CD14-positive monocyte (primary cell): ENCODE measurements around the gene CASP10. TPM values are rescaled to one million over a fixed set of nuclear protein-coding genes. Genes with fewer than 3 reads are reported as not detected.
A peak's percentile ranks its signal among the peaks of the same experiment; 100 is the strongest.

ENCODE experiments used
- DNase-seq, 3 donors: peaks; one replicate each; pipeline ENCODE4 v3.0.0-alpha.2; 2011 to 2022
- H2AFZ ChIP-seq: 2 replicates; pipeline ENCODE4 v1.6.0; 2012; ENCODE audit warnings: mild to moderate bottlenecking, low read depth, low read length, inconsistent platforms; ENCODE audit not compliant: insufficient read depth, poor library complexity, severe bottlenecking
- H3K27ac ChIP-seq, 2 donors: 1 replicate in 1 of 2; 2 replicates in 1 of 2; pipeline ENCODE4 v1.5.1; 2012 to 2013; ENCODE audit warnings: low read length in 2 of 2, control low read depth in 1 of 2, inconsistent platforms in 1 of 2, low read depth in 1 of 2, mild to moderate bottlenecking in 1 of 2
- H3K27me3 ChIP-seq, 2 donors: one replicate each; pipeline versions ENCODE4 v1.6.0 to v1.6.1; 2011 to 2013; ENCODE audit warnings: low read length in 2 of 2; ENCODE audit not compliant: control insufficient read depth in 2 of 2, insufficient read depth in 2 of 2
- H3K36me3 ChIP-seq, 2 donors: replicated peaks in 1 of 2; 1 replicate in 1 of 2; 2 replicates in 1 of 2; pipeline versions ENCODE4 v1.5.1 to v1.6.1; 2012 to 2013; ENCODE audit warnings: low read length in 2 of 2, control low read depth in 1 of 2, inconsistent platforms in 1 of 2, mild to moderate bottlenecking in 1 of 2; ENCODE audit not compliant: insufficient read depth in 2 of 2, control insufficient read depth in 1 of 2
- H3K4me1 ChIP-seq, 2 donors: 1 replicate in 1 of 2; 2 replicates in 1 of 2; pipeline versions ENCODE4 v1.5.1 to v1.6.1; 2012 to 2013; ENCODE audit warnings: low read length in 2 of 2, control low read depth in 1 of 2, inconsistent platforms in 1 of 2, mild to moderate bottlenecking in 1 of 2, moderate library complexity in 1 of 2; ENCODE audit not compliant: insufficient read depth in 2 of 2, control insufficient read depth in 1 of 2
- H3K4me2 ChIP-seq: replicated peaks from 2 replicates; pipeline ENCODE3; 2012; ENCODE audit warnings: low read length, moderate library complexity, mild to moderate bottlenecking; ENCODE audit not compliant: poor library complexity, severe bottlenecking; ENCODE audit errors: extremely low read depth
- H3K4me3 ChIP-seq, 3 experiments: fragments of 200-600 bp in 1 of 3; sonication (generic) in 1 of 3; replicated peaks in 1 of 3; 1 replicate in 2 of 3; 2 replicates in 1 of 3; pipeline ENCODE4 v1.5.1; 2011 to 2013; ENCODE audit warnings: low read length in 3 of 3, mild to moderate bottlenecking in 3 of 3, control low read depth in 2 of 3, low read depth in 2 of 3, inconsistent platforms in 1 of 3, moderate library complexity in 1 of 3
- H3K79me2 ChIP-seq: 2 replicates; pipeline ENCODE4 v1.6.0; 2012; ENCODE audit warnings: mild to moderate bottlenecking, control low read depth, inconsistent platforms, low read length, moderate library complexity; ENCODE audit not compliant: insufficient read depth
- H3K9ac ChIP-seq: 2 replicates; pipeline ENCODE4 v1.6.0; 2017; ENCODE audit warnings: low read length, mild to moderate bottlenecking; ENCODE audit not compliant: insufficient read depth, poor library complexity, severe bottlenecking
- H3K9me3 ChIP-seq, 2 donors: replicated peaks in 1 of 2; 1 replicate in 1 of 2; 2 replicates in 1 of 2; pipeline versions ENCODE4 v1.5.1 to v1.6.1; 2012 to 2013; ENCODE audit warnings: low read length in 2 of 2, control low read depth in 1 of 2; ENCODE audit not compliant: control insufficient read depth in 1 of 2, insufficient read depth in 1 of 2
- H4K20me1 ChIP-seq: 2 replicates; pipeline ENCODE4 v1.6.0; 2012; ENCODE audit warnings: mild to moderate bottlenecking, low read length, control low read depth, moderate library complexity; ENCODE audit not compliant: insufficient read depth
- H3K27ac Mint-ChIP-seq, 7 donors: one replicate each; pipeline ENCODE4 v1.8.0; 2020; ENCODE audit warnings: mild to moderate bottlenecking in 7 of 7, mixed read lengths in 7 of 7, moderate library complexity in 6 of 7, inconsistent platforms in 2 of 7
- H3K27me3 Mint-ChIP-seq, 3 donors: one replicate each; pipeline ENCODE4 v1.8.0; 2021 to 2022; ENCODE audit warnings: low read depth in 3 of 3, mild to moderate bottlenecking in 3 of 3, mixed read lengths in 3 of 3, moderate library complexity in 3 of 3, inconsistent platforms in 1 of 3
- H3K36me3 Mint-ChIP-seq, 2 donors: one replicate each; pipeline ENCODE4 v1.8.0; 2020; ENCODE audit warnings: mixed read lengths in 2 of 2, inconsistent platforms in 1 of 2, mild to moderate bottlenecking in 1 of 2
- H3K4me1 Mint-ChIP-seq: one replicate; pipeline ENCODE4 v1.8.0; 2020; ENCODE audit warnings: mild to moderate bottlenecking, mixed read lengths
- H3K4me3 Mint-ChIP-seq, 2 donors: one replicate each; pipeline ENCODE4 v1.8.0; 2020; ENCODE audit warnings: mild to moderate bottlenecking in 2 of 2, mixed read lengths in 2 of 2, moderate library complexity in 1 of 2
- H3K9me3 Mint-ChIP-seq, 7 donors: one replicate each; pipeline ENCODE4 v1.8.0; 2020 to 2022; ENCODE audit warnings: mixed read lengths in 7 of 7, mild to moderate bottlenecking in 6 of 7, moderate library complexity in 6 of 7, inconsistent platforms in 2 of 7
- WGBS: methylation state at CpG from one replicate; pipeline ENCODE4 v1.1.5; 2013; ENCODE audit warnings: missing lambda C conversion rate; ENCODE audit not compliant: insufficient coverage; 5-methylcytosine and 5-hydroxymethylcytosine counted together
- intact Hi-C, 2 donors: fragments of 100-400 bp; cut with micrococcal nuclease; formaldehyde crosslinking; loops; one replicate each; pipeline versions ENCODE4 v1.15.0 to v1.15.1; 2023
- polyA plus RNA-seq, 3 donors: library from polyadenylated mRNA; depleted of rRNA in 1 of 3; unstranded in 2 of 3; stranded (reverse) in 1 of 3; fragments of 300-500 nt in 2 of 3; fragments of >200 nt in 1 of 3; fragmentation: Illumina TruSeq in 2 of 3; gene quantifications; 1 replicate in 2 of 3; 2 replicates in 1 of 3; pipeline ENCODE4 v1.2.3, GENCODE V29; 2012 to 2021
- TF ChIP-seq, protein P1 (sequence below): fragments of 200-600 bp; IDR thresholded peaks from one replicate; pipeline ENCODE4 v1.8.0; 2022; ENCODE audit warnings: antibody characterized with exemption, mild to moderate bottlenecking

CASP10 gene
- polyA plus RNA-seq, 3 donors = 17.7 to 23.3 (median 18.9) TPM

DNA sequence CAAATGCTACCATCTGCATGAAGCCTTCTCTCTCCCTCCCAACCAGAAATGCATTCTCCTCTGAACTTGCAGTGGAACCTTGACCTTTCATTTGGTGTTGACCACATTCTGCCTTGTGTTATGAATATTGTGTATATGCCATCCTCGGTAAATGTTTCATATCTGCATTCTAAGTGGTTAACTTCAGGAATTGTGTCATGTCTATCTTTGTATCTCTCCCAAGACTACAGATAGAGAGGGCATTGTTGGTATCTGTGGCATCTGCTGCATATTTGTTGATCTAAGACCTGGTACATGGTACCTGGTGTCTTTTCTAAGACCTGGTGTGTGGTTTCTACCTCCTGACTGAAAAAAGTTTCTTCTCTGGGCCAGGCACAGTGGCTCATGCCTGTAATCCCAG, 34.0 kb downstream of the CASP10 start:
- no peak for DNase-seq
- peaks cover 14% of the 10 kb centered on the region in 2 donors for H3K4me1 ChIP-seq
- no peaks in the 10 kb centered on the region for H3K9me3 ChIP-seq
- no peaks in the 10 kb centered on the region for H3K9me3 Mint-ChIP-seq
- H3K79me2 ChIP-seq = peaks cover 6% of the 10 kb centered on the region
- H3K27ac Mint-ChIP-seq = no peak overlapping the region
- TF ChIP-seq, protein P1, sequence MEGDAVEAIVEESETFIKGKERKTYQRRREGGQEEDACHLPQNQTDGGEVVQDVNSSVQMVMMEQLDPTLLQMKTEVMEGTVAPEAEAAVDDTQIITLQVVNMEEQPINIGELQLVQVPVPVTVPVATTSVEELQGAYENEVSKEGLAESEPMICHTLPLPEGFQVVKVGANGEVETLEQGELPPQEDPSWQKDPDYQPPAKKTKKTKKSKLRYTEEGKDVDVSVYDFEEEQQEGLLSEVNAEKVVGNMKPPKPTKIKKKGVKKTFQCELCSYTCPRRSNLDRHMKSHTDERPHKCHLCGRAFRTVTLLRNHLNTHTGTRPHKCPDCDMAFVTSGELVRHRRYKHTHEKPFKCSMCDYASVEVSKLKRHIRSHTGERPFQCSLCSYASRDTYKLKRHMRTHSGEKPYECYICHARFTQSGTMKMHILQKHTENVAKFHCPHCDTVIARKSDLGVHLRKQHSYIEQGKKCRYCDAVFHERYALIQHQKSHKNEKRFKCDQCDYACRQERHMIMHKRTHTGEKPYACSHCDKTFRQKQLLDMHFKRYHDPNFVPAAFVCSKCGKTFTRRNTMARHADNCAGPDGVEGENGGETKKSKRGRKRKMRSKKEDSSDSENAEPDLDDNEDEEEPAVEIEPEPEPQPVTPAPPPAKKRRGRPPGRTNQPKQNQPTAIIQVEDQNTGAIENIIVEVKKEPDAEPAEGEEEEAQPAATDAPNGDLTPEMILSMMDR = no peak
- WGBS = no CpG with 5 or more reads among the region's 1 CpG
- H3K4me1 Mint-ChIP-seq = peaks cover 24% of the 10 kb centered on the region
- peaks cover 38 to 58% of the 10 kb centered on the region in 2 donors for H3K36me3 ChIP-seq
- H3K36me3 Mint-ChIP-seq = peaks cover 58 to 59% of the 10 kb centered on the region in 2 donors
- H3K4me2 ChIP-seq = no peak overlapping the region
- H3K4me3 ChIP-seq = no peak overlapping the region
- H3K4me3 Mint-ChIP-seq = no peak overlapping the region
- no peaks in the 10 kb centered on the region for H3K27me3 Mint-ChIP-seq
- no peak overlapping the region for H2AFZ ChIP-seq
- H4K20me1 ChIP-seq = peaks cover 4% of the 10 kb centered on the region
- H3K9ac ChIP-seq = no peak overlapping the region
- H3K27ac ChIP-seq = no peak overlapping the region
- no peaks in the 10 kb centered on the region for H3K27me3 ChIP-seq
- intact Hi-C loops = no loop called here

DNA sequence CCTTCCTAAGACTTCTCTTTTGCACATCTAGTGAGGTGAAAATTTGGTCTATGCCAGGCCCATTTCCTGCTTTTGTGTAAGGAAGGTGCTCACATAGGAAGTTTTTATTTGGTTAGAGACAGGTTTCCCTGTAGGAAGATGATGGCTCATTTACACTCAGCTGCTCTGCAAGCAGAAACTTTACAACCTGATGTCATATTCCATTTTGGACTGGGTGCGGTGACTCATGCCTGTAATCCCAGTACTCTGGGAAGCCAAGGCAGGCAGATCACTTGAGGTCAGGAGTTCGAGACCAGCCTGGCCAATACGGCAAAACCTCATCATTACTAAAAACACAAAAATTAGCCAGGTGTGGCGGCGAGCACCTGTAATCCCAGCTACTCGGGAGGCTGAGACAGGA, 35.8 kb downstream of the CASP10 start:
- Histone ChIP-seq H3K9ac (no peak overlapping the region), H3K9me3 (no peaks in the 10 kb centered on the region), H3K36me3 (peaks cover 38 to 68% of the 10 kb centered on the region in 2 donors), H2AFZ (no peak overlapping the region), H3K4me1 (peaks cover 14% of the 10 kb centered on the region in 2 donors), H4K20me1 (peaks cover 4% of the 10 kb centered on the region), H3K79me2 (peaks cover 6% of the 10 kb centered on the region), H3K4me2 (no peak overlapping the region), H3K4me3 (no peak overlapping the region), H3K27ac (peak overlapping the region in 1 of 2 donors; percentile 59), H3K27me3 (no peaks in the 10 kb centered on the region)
- Mint-ChIP-seq H3K27ac (peak overlapping the region in 2 of 7 donors; percentile 22 to 76), H3K9me3 (no peaks in the 10 kb centered on the region), H3K4me3 (no peak overlapping the region), H3K27me3 (no peaks in the 10 kb centered on the region), H3K36me3 (peaks cover 65 to 70% of the 10 kb centered on the region in 2 donors), H3K4me1 (peaks cover 32% of the 10 kb centered on the region)
- TF ChIP-seq, protein P1 = no peak
- intact Hi-C loops = no loop called here
- DNase-seq = no peak
- no CpG with 5 or more reads among the region's 6 CpGs for WGBS
